H1 (cell line): ENCODE data around the gene SOX1. TPM values are rescaled to one million over a fixed set of nuclear protein-coding genes. Genes with fewer than 3 reads are reported as not detected.

Experiments used
- SUZ12 ChIP-seq: fragments of 200-600 bp; sonication (generic); IDR thresholded peaks from 2 replicates; pipeline ENCODE4 v1.6.1; 2012; ENCODE audit warnings: mild to moderate bottlenecking, inconsistent platforms, low read length, moderate library complexity, mixed read lengths
- polyA plus RNA-seq, 7 experiments: library from polyadenylated mRNA; depleted of rRNA in 3 of 7; stranded (reverse) in 5 of 7; unstranded in 2 of 7; fragments of >200 nt in 5 of 7; fragments of 200-250 nt in 2 of 7; gene quantifications; 1 replicate in 5 of 7; 2 replicates in 1 of 7; 4 replicates in 1 of 7; pipeline versions ENCODE4 v1.2.1 to v1.2.3, GENCODE V29; 2011 to 2013; ENCODE audit warnings: missing spikeins in 2 of 7, mixed read lengths in 2 of 7
- total RNA-seq: library from RNA; stranded (reverse); fragmentation: NEBNext Ultra II Directional; extraction: Animal tissue kit (Norgen Biotek cat#: 25700); gene quantifications from 2 replicates; pipeline ENCODE4 v1.2.1, GENCODE V29; 2021

The SOX1 gene
- total and polyA plus RNA-seq, 2 of the 8 experiments (the other 6 are each of a cell fraction or from before 2014, with no cell fraction given): 0.03 to 0.09 TPM

DNA sequence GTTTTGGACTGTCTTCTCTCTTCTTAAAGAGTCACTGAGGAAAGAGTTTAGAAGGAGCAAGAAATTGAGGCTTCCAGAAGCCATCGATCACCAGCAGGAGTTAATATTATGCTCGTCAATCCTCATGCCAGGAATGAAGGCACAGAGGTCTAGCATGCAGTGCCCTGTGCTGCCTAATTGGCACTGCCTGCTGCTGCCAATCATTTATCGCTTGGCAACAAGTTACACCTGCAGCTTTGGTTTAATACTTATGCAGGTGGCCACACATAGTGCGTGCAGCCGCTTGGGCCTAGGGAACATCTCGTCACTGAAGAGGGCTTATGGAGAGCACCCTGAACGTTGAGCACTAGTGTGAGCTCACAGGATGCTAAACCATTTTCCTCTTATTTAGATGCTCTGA is 2.7 kb upstream of the SOX1 start (continued):
- TF ChIP-seq SUZ12: peak; percentile 73
